ENCODE measurements around the gene PRKAA2. TPM values are rescaled to one million over a fixed set of nuclear protein-coding genes. Genes with fewer than 3 reads are reported as not detected.

Gene PRKAA2
- total and polyA plus RNA-seq, 10 of the 15 experiments (the other 5 are each of a cell fraction or from before 2014, with no cell fraction given), result 0.01 TPM; not detected in 9

DNA sequence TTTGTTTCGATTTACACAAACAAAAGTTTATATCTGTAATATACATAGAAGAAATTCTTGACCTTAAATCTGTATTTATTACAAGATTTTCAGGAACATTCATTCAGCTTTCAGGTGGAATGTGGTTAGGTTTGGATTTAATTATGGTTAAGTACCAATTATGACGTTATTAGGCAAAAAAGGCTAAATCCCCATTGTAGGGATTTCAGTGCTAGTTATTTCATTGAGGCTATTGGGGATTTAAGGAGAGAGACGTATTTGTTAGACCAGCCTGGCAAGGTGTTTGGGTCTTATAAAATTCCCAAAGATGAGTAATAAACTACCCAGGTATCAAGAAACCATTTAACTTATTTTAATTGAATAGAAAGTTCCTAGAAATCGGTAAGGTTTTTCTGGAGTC, 26.0 kb downstream of the PRKAA2 start:
- no peaks in the 10 kb centered on the region for H3K36me3 ChIP-seq (ENCODE audit: control insufficient read depth in 2 of 2, insufficient read depth in 2 of 2, low read length in 1 of 2)
- FAIRE-seq, result no peak
- SMC1A ChIA-PET (ENCODE audit: uncharacterized antibody, unreplicated experiment), result no interaction called here
- POLR2A ChIA-PET, result no interaction called here
- no peaks in the 10 kb centered on the region for H3K4me1 ChIP-seq (ENCODE audit: control insufficient read depth, insufficient read depth, low read length)
- H3K27me3 ChIP-seq (replicated peaks in 1 of 2; ENCODE audit: control insufficient read depth in 2 of 2, insufficient read depth in 2 of 2, low read length in 1 of 2), result no peaks in the 10 kb centered on the region
- H3K4me2 ChIP-seq (ENCODE audit: control insufficient read depth, insufficient read depth), result no peak overlapping the region
- BruUV-seq (replicated peaks), result no TSS peak
- no peak overlapping the region for H3K27ac ChIP-seq (ENCODE audit: control insufficient read depth, insufficient read depth)
- no peak overlapping the region for H3K9ac ChIP-seq (ENCODE audit: control insufficient read depth, insufficient read depth, low read length)
- DNase-seq (ENCODE audit: low read depth, low spot score), result no peak
- RAD21 ChIA-PET (ENCODE audit: unreplicated experiment), result no interaction called here
- H2AFZ ChIP-seq (ENCODE audit: control insufficient read depth, low read depth, low read length), result no peak overlapping the region
- in situ Hi-C loops (cut with MboI), result no loop called here
- no peak overlapping the region for H3K4me3 ChIP-seq
- H3K79me2 ChIP-seq (ENCODE audit: control insufficient read depth, insufficient read depth, low read length), result no peaks in the 10 kb centered on the region
- intact Hi-C loops (cut with micrococcal nuclease; ENCODE audit: unreplicated experiment), result no loop called here
- no peak for ATAC-seq
- CTCF ChIA-PET, result no interaction called here
- no peak for TF ChIP-seq ZZZ3 (IDR thresholded peaks at IDR 0.05; ENCODE audit: control insufficient read depth, insufficient read length, low read depth)
- no peak for TF ChIP-seq BRCA1 (IDR thresholded peaks at IDR 0.05; ENCODE audit: low read depth, low read length)
- TF ChIP-seq BCL3 (IDR thresholded peaks at IDR 0.05; ENCODE audit: borderline replicate concordance, insufficient read depth, low read depth, low read length, poor library complexity, severe bottlenecking), result no peak
- TF ChIP-seq SREBF2 (IDR thresholded peaks at IDR 0.05; ENCODE audit: low read length), result no peak
- TF ChIP-seq ASH2L (IDR thresholded peaks at IDR 0.05; ENCODE audit: borderline replicate concordance, low read depth), result no peak
- no peak for TF ChIP-seq SUZ12 (IDR thresholded peaks at IDR 0.05; ENCODE audit: unreplicated experiment)
- TF ChIP-seq STAT1 (conservative IDR thresholded peaks at IDR 0.05), result no peak
- TF ChIP-seq PRDM15 (CRISPR knock-in tag; IDR thresholded peaks at IDR 0.05), result no peak
- TF ChIP-seq ZNF207 (IDR thresholded peaks at IDR 0.05; ENCODE audit: borderline replicate concordance), result no peak
- TF ChIP-seq RELA (IDR thresholded peaks at IDR 0.05; ENCODE audit: borderline replicate concordance, partially characterized antibody), result no peak
- TF ChIP-seq BCL11A (IDR thresholded peaks at IDR 0.05; ENCODE audit: low read depth, low read length), result no peak
- TF ChIP-seq SRF (IDR thresholded peaks at IDR 0.05; ENCODE audit: low read depth in 2 of 2, low read length in 2 of 2), result no peak
- no peak for TF ChIP-seq BACH1 (IDR thresholded peaks at IDR 0.05; ENCODE audit: borderline replicate concordance)
- TF ChIP-seq, protein P1, sequence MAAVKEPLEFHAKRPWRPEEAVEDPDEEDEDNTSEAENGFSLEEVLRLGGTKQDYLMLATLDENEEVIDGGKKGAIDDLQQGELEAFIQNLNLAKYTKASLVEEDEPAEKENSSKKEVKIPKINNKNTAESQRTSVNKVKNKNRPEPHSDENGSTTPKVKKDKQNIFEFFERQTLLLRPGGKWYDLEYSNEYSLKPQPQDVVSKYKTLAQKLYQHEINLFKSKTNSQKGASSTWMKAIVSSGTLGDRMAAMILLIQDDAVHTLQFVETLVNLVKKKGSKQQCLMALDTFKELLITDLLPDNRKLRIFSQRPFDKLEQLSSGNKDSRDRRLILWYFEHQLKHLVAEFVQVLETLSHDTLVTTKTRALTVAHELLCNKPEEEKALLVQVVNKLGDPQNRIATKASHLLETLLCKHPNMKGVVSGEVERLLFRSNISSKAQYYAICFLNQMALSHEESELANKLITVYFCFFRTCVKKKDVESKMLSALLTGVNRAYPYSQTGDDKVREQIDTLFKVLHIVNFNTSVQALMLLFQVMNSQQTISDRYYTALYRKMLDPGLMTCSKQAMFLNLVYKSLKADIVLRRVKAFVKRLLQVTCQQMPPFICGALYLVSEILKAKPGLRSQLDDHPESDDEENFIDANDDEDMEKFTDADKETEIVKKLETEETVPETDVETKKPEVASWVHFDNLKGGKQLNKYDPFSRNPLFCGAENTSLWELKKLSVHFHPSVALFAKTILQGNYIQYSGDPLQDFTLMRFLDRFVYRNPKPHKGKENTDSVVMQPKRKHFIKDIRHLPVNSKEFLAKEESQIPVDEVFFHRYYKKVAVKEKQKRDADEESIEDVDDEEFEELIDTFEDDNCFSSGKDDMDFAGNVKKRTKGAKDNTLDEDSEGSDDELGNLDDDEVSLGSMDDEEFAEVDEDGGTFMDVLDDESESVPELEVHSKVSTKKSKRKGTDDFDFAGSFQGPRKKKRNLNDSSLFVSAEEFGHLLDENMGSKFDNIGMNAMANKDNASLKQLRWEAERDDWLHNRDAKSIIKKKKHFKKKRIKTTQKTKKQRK (IDR thresholded peaks at IDR 0.05; ENCODE audit: low read depth, low read length), result no peak
- no peak for TF ChIP-seq IKZF2 (IDR thresholded peaks at IDR 0.05)
- H3K9me3 ChIP-seq (replicated peaks; ENCODE audit: control insufficient read depth, insufficient read depth, low read length), result no peaks in the 10 kb centered on the region
- no peaks in the 10 kb centered on the region for H4K20me1 ChIP-seq (ENCODE audit: control insufficient read depth, insufficient read depth)
- WGBS (ENCODE audit: insufficient coverage, insufficient replicate concordance, low lambda C conversion rate, missing lambda C conversion rate), result 13% methylated on average over 4 of the region's 4 CpGs

Data from GM12878 (cell line).